PC-3 (cell line): Measurements from ENCODE around the gene EDN2. TPM values are rescaled to one million over a fixed set of nuclear protein-coding genes. Genes with fewer than 3 reads are reported as not detected.

ENCODE experiments used
- ATAC-seq: fragments of 200-7000 bp; cut with Tn5 transposase; 2 replicates; pipeline ENCODE4 v1.9.1; 2020; ENCODE audit warnings: mild to moderate bottlenecking, moderate library complexity
- BruUV-seq: library from RNA; stranded (reverse); fragments of 400-500 nt; replicated peaks from 2 replicates; lab custom pipeline; 2021; lab: Mats Ljungman, UMichigan
- CTCF ChIA-PET: fragments of 300-600 bp; sonication (Branson Sonifier 250); formaldehyde crosslinking; loops from one replicate; lab custom pipeline; 2022; ENCODE audit warnings: antibody characterized with exemption; lab: Charles Lee
- POLR2A ChIA-PET: fragments of 300-600 bp; sonication (Branson Sonifier 250); formaldehyde crosslinking; loops from one replicate; lab custom pipeline; 2022; ENCODE audit warnings: antibody characterized with exemption; ENCODE audit not compliant: unreplicated experiment; lab: Charles Lee
- DNase-seq: peaks from one replicate; pipeline ENCODE4 v3.0.0-alpha.2; 2015
- H2AFZ ChIP-seq: fragments of 300-600 bp; sonication (generic); 2 replicates; pipeline ENCODE4 v1.6.0; 2016; ENCODE audit warnings: antibody characterized with exemption, low read length
- H3F3A ChIP-seq: fragments of 300-600 bp; sonication (generic); one replicate; pipeline ENCODE4 v1.6.0; 2017; ENCODE audit warnings: antibody characterized with exemption, low read length, control low read depth, mild to moderate bottlenecking; ENCODE audit not compliant: unreplicated experiment
- H3K27ac ChIP-seq: fragments of 300-600 bp; sonication (generic); 2 replicates; pipeline ENCODE4 v1.5.1; 2016; ENCODE audit warnings: mild to moderate bottlenecking, low read length
- H3K27me3 ChIP-seq: fragments of 300-600 bp; sonication (generic); 2 replicates; pipeline ENCODE4 v1.6.1; 2016; ENCODE audit warnings: low read length, mixed read lengths
- H3K36me3 ChIP-seq: fragments of 300-600 bp; sonication (generic); 2 replicates; pipeline ENCODE4 v1.6.1; 2016; ENCODE audit warnings: low read depth, mixed run types, low read length, mixed read lengths
- H3K4me1 ChIP-seq: fragments of 300-600 bp; sonication (generic); 2 replicates; pipeline ENCODE4 v1.5.1; 2016; ENCODE audit warnings: low read length; ENCODE audit not compliant: insufficient read depth
- H3K4me2 ChIP-seq: fragments of 300-600 bp; sonication (generic); 2 replicates; pipeline ENCODE4 v1.6.0; 2016; ENCODE audit warnings: low read length
- H3K4me3 ChIP-seq: fragments of 300-600 bp; sonication (generic); 2 replicates; pipeline ENCODE4 v1.5.1; 2016; ENCODE audit warnings: mild to moderate bottlenecking, low read length, mixed read lengths
- H3K79me2 ChIP-seq: fragments of 300-600 bp; sonication (generic); 2 replicates; pipeline ENCODE4 v1.6.1; 2017; ENCODE audit warnings: low read length, mixed read lengths
- H3K9ac ChIP-seq: fragments of 300-600 bp; sonication (generic); 2 replicates; pipeline ENCODE4 v1.6.0; 2016; ENCODE audit warnings: mild to moderate bottlenecking, low read length
- H3K9me2 ChIP-seq: fragments of 300-600 bp; sonication (generic); replicated peaks from 2 replicates; pipeline ENCODE4 v1.6.1; 2016; ENCODE audit warnings: mixed run types, low read length, mixed read lengths
- H3K9me3 ChIP-seq: fragments of 300-600 bp; sonication (generic); 2 replicates; pipeline ENCODE4 v1.6.1; 2016; ENCODE audit warnings: low read length, mixed read lengths
- H4K20me1 ChIP-seq: fragments of 300-600 bp; sonication (generic); 2 replicates; pipeline ENCODE4 v1.6.1; 2016; ENCODE audit warnings: low read length, mixed read lengths
- EZH2 ChIP-seq: fragments of 300-600 bp; sonication (generic); IDR thresholded peaks from one replicate; pipeline ENCODE4 v1.6.1; 2017; ENCODE audit warnings: antibody characterized with exemption, mild to moderate bottlenecking, low read length; ENCODE audit not compliant: unreplicated experiment
- EZH2phosphoT487 ChIP-seq: fragments of 300-600 bp; sonication (generic); IDR thresholded peaks from 2 replicates; pipeline ENCODE4 v1.6.1; 2018; ENCODE audit warnings: mild to moderate bottlenecking, antibody characterized with exemption, low read length, borderline replicate concordance
- intact Hi-C: fragments of 100-400 bp; cut with micrococcal nuclease; formaldehyde crosslinking; loops from 2 replicates; pipeline ENCODE4 v1.9.0; 2023
- total RNA-seq: library from RNA; depleted of rRNA; stranded (reverse); fragments of >200 nt; gene quantifications from 2 replicates; pipeline ENCODE4 v1.2.3, GENCODE V29; 2014
- TF ChIP-seq, protein P1 (sequence below): fragments of 300-600 bp; sonication (generic); conservative IDR thresholded peaks from 2 replicates; pipeline ENCODE4 v1.5.1; 2017; ENCODE audit warnings: antibody characterized with exemption, low read depth, mild to moderate bottlenecking, low read length

EDN2 gene
- total RNA-seq, 1 experiment from 2014 or later = 0.36 TPM

- peaks cover 37% of the 10 kb centered on the region for H3K4me1 ChIP-seq
- no peaks in the 10 kb centered on the region for H3K36me3 ChIP-seq
- no peak overlapping the region for H2AFZ ChIP-seq
- BruUV-seq = no TSS peak
- no peaks in the 10 kb centered on the region for H3K27me3 ChIP-seq
- no peak overlapping the region for H3K9ac ChIP-seq
- ATAC-seq = peak; percentile 29
- TF ChIP-seq, protein P1, sequence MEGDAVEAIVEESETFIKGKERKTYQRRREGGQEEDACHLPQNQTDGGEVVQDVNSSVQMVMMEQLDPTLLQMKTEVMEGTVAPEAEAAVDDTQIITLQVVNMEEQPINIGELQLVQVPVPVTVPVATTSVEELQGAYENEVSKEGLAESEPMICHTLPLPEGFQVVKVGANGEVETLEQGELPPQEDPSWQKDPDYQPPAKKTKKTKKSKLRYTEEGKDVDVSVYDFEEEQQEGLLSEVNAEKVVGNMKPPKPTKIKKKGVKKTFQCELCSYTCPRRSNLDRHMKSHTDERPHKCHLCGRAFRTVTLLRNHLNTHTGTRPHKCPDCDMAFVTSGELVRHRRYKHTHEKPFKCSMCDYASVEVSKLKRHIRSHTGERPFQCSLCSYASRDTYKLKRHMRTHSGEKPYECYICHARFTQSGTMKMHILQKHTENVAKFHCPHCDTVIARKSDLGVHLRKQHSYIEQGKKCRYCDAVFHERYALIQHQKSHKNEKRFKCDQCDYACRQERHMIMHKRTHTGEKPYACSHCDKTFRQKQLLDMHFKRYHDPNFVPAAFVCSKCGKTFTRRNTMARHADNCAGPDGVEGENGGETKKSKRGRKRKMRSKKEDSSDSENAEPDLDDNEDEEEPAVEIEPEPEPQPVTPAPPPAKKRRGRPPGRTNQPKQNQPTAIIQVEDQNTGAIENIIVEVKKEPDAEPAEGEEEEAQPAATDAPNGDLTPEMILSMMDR = no peak
- TF ChIP-seq EZH2phosphoT487 (no peak), EZH2 (no peak)
- peak overlapping the region; percentile 26 for H3K4me2 ChIP-seq
- no peak overlapping the region for H3K4me3 ChIP-seq
- intact Hi-C loops = loop anchor here (10.0 kb wide), 1 partner anchor 47 kb away; no protein-coding TSS in a partner anchor
- no peak overlapping the region for H3K27ac ChIP-seq
- CTCF ChIA-PET = no interaction called here
- no peaks in the 10 kb centered on the region for H3K79me2 ChIP-seq
- POLR2A ChIA-PET = no interaction called here
- no peaks in the 10 kb centered on the region for H4K20me1 ChIP-seq
- H3K9me2 ChIP-seq = no peaks in the 10 kb centered on the region
- no peaks in the 10 kb centered on the region for H3K9me3 ChIP-seq
- H3F3A ChIP-seq = no peaks in the 10 kb centered on the region
- peak; percentile 77 for DNase-seq
Measured at GRCh38 chr1:41482001-41482765, 2.3 kb downstream of the EDN2 start.

GRCh38 chr1:41481109-41481775 is 3.2 kb downstream of the EDN2 start:
- ChIA-PET POLR2A (no interaction called here), CTCF (no interaction called here)
- no TSS peak for BruUV-seq
- Histone ChIP-seq H2AFZ (no peak overlapping the region), H3K9ac (no peak overlapping the region), H3K79me2 (no peaks in the 10 kb centered on the region), H3K27me3 (no peaks in the 10 kb centered on the region), H3K9me3 (no peaks in the 10 kb centered on the region), H3K9me2 (no peaks in the 10 kb centered on the region), H4K20me1 (no peaks in the 10 kb centered on the region), H3K4me1 (peaks cover 37% of the 10 kb centered on the region), H3K4me3 (no peak overlapping the region), H3F3A (no peaks in the 10 kb centered on the region), H3K4me2 (no peak overlapping the region), H3K36me3 (no peaks in the 10 kb centered on the region), H3K27ac (no peak overlapping the region)
- TF ChIP-seq EZH2 = no peak
- intact Hi-C loops = loop anchor here (10.0 kb wide), 1 partner anchor 46 kb away; no protein-coding TSS in a partner anchor
- DNase-seq = no peak
- ATAC-seq = no peak

DNA sequence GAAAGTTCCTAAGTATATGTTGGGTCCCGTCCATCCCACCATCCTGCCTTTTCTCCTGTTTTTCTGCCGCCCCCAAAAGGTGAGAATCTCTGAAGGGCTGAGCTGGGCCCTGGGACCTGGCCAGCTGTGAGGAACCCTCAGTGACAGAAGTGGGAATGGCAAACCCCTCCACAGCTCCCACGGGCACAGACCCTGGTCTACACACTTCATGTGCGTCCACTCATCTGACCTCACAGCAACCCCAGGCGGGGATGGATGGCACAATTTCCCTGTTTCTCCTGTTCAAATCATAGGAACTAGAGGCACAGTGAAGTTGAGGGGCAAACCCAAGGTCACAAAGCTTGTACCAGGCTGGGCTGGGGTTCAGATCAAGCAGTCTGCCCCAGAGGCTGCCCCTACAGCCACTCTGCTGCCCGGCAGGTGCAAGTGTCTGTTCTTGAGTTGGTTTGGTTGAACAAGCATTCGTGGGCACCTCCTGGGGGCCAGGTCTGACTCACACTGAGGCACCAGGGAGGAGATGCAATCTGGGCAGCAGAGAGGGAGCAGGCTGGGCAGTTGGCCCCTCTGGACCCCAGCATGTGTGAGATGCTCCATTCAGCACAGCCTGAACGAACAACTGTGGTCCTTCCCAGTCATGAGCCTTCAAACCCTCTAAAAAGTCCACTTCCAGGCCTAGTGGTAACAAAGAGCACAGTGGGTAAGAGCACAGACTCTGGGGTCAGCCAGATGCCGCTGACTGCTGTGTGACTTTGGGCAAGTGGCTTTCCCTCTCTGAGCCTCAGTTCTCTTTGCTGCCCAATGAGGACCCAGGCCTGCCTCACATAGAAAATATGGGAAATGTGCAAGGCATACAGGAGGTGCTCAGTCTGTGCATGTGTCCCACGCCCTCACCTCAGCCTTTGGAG is 4.0 kb downstream of the EDN2 start:
- Histone ChIP-seq H3K27me3 (no peaks in the 10 kb centered on the region), H3K36me3 (no peaks in the 10 kb centered on the region), H3K4me3 (no peak overlapping the region), H3K27ac (no peak overlapping the region), H3K9ac (no peak overlapping the region), H3K9me2 (no peaks in the 10 kb centered on the region), H3K79me2 (no peaks in the 10 kb centered on the region), H2AFZ (no peak overlapping the region), H3K9me3 (no peaks in the 10 kb centered on the region), H3K4me2 (no peak overlapping the region), H4K20me1 (no peaks in the 10 kb centered on the region), H3F3A (no peaks in the 10 kb centered on the region), H3K4me1 (peaks cover 31% of the 10 kb centered on the region)
- CTCF ChIA-PET = no interaction called here
- no TSS peak for BruUV-seq
- POLR2A ChIA-PET = no interaction called here
- TF ChIP-seq, protein P1 = no peak
- TF ChIP-seq EZH2 (no peak), EZH2phosphoT487 (no peak)
- intact Hi-C loops = loop anchor here (10.0 kb wide), 1 partner anchor 46 kb away; no protein-coding TSS in a partner anchor
- no peak for DNase-seq
- no peak for ATAC-seq
